IMR-90 (cell line): ENCODE results near the gene OXA1L. TPM values are rescaled to one million over a fixed set of nuclear protein-coding genes. Genes with fewer than 3 reads are reported as not detected.
A peak's percentile ranks its signal among the peaks of the same experiment; 100 is the strongest.

Experiments
- ATAC-seq: fragments of 200-7000 bp; cut with Tn5 transposase; 2 replicates; pipeline ENCODE4 v1.9.1; 2020; ENCODE audit warnings: low read depth, mild to moderate bottlenecking, moderate library complexity
- BruUV-seq: library from RNA; stranded (reverse); fragments of 400-500 nt; replicated peaks from 2 replicates; lab custom pipeline; 2021; lab: Mats Ljungman, UMichigan
- CTCF ChIA-PET: fragments of 300-600 bp; formaldehyde crosslinking; extraction: SDS; loops from one replicate; lab custom pipeline; 2021; ENCODE audit warnings: antibody characterized with exemption; lab: Yijun Ruan, JAX
- POLR2A ChIA-PET: fragments of 300-600 bp; sonication (Branson Sonifier 250); formaldehyde crosslinking; loops from one replicate; lab custom pipeline; 2022; ENCODE audit warnings: antibody characterized with exemption; ENCODE audit not compliant: unreplicated experiment; lab: Charles Lee
- DNase-seq: peaks from one replicate; pipeline ENCODE4 v3.0.0; 2013
- H2AFZ ChIP-seq: replicated peaks from 2 replicates; pipeline ENCODE3; 2013; ENCODE audit warnings: low read length, mild to moderate bottlenecking; ENCODE audit not compliant: poor library complexity
- H2AK5ac ChIP-seq: 2 replicates; pipeline ENCODE4 v1.6.1; 2013; ENCODE audit warnings: low read depth, low read length, inconsistent platforms
- H2AK9ac ChIP-seq: replicated peaks from 2 replicates; pipeline ENCODE3; 2013; ENCODE audit warnings: mild to moderate bottlenecking, low read depth, low read length, moderate library complexity; ENCODE audit not compliant: poor library complexity
- H2BK120ac ChIP-seq: 2 replicates; pipeline ENCODE4 v1.6.1; 2013; ENCODE audit warnings: low read depth, low read length, inconsistent platforms
- H2BK15ac ChIP-seq: 3 replicates; pipeline ENCODE4 v1.6.1; 2013; ENCODE audit warnings: low read depth, low read length, inconsistent platforms
- H2BK20ac ChIP-seq: 2 replicates; pipeline ENCODE4 v1.6.1; 2013; ENCODE audit warnings: low read depth, mild to moderate bottlenecking, inconsistent platforms, low read length, moderate library complexity
- H2BK5ac ChIP-seq: 2 replicates; pipeline ENCODE4 v1.6.1; 2013; ENCODE audit warnings: mild to moderate bottlenecking, low read depth, low read length, inconsistent platforms; ENCODE audit not compliant: poor library complexity, severe bottlenecking
- H3K14ac ChIP-seq: replicated peaks from 2 replicates; pipeline ENCODE4 v1.6.1; 2013; ENCODE audit warnings: low read depth, low read length, inconsistent platforms
- H3K18ac ChIP-seq: 2 replicates; pipeline ENCODE4 v1.6.1; 2013; ENCODE audit warnings: low read depth, low read length, control low read depth
- H3K23ac ChIP-seq: 2 replicates; pipeline ENCODE4 v1.6.1; 2013; ENCODE audit warnings: low read depth, low read length, inconsistent platforms
- H3K27ac ChIP-seq: 2 replicates; pipeline ENCODE4 v1.5.1; 2013; ENCODE audit warnings: mild to moderate bottlenecking, control low read depth, low read length; ENCODE audit not compliant: insufficient read depth
- H3K27me3 ChIP-seq: 2 replicates; pipeline ENCODE4 v1.6.1; 2013; ENCODE audit warnings: low read length; ENCODE audit not compliant: control insufficient read depth, insufficient read depth
- H3K36me3 ChIP-seq: 2 replicates; pipeline ENCODE4 v1.6.1; 2013; ENCODE audit warnings: low read length, mixed read lengths; ENCODE audit not compliant: control insufficient read depth, insufficient read depth
- H3K4ac ChIP-seq: 2 replicates; pipeline ENCODE4 v1.6.1; 2013; ENCODE audit warnings: low read depth, low read length, inconsistent platforms
- H3K4me1 ChIP-seq: 2 replicates; pipeline ENCODE4 v1.6.1; 2013; ENCODE audit warnings: low read length, mixed read lengths; ENCODE audit not compliant: control insufficient read depth, insufficient read depth
- H3K4me2 ChIP-seq: 2 replicates; pipeline ENCODE4 v1.6.1; 2013; ENCODE audit warnings: low read depth, mild to moderate bottlenecking, control low read depth, low read length, moderate library complexity
- H3K4me3 ChIP-seq: 2 replicates; pipeline ENCODE4 v1.5.1; 2013; ENCODE audit warnings: low read depth, mild to moderate bottlenecking, control low read depth, low read length, moderate library complexity; ENCODE audit not compliant: insufficient read depth
- H3K56ac ChIP-seq: 2 replicates; pipeline ENCODE4 v1.6.1; 2013; ENCODE audit warnings: low read length, inconsistent platforms; ENCODE audit not compliant: insufficient read depth; ENCODE audit errors: extremely low read depth
- H3K79me1 ChIP-seq, 2 experiments: 2 replicates each; pipeline ENCODE4 v1.6.1; 2013; ENCODE audit warnings: low read length in 2 of 2, inconsistent platforms in 1 of 2, low read depth in 1 of 2
- H3K9ac ChIP-seq: 2 replicates; pipeline ENCODE4 v1.6.1; 2013; ENCODE audit warnings: low read depth, low read length, control low read depth
- H3K9me1 ChIP-seq: 2 replicates; pipeline ENCODE4 v1.6.1; 2013; ENCODE audit warnings: low read length, inconsistent platforms; ENCODE audit not compliant: insufficient read depth
- H3K9me3 ChIP-seq: 2 replicates; pipeline ENCODE4 v1.6.1; 2013; ENCODE audit warnings: low read length; ENCODE audit not compliant: control insufficient read depth, insufficient read depth
- H4K20me1 ChIP-seq: 2 replicates; pipeline ENCODE4 v1.6.1; 2013; ENCODE audit warnings: low read length, inconsistent platforms; ENCODE audit not compliant: insufficient read depth
- H4K5ac ChIP-seq: 2 replicates; pipeline ENCODE4 v1.6.1; 2013; ENCODE audit warnings: mild to moderate bottlenecking, low read depth, low read length, control low read depth
- H4K8ac ChIP-seq, 2 experiments: 2 replicates each; pipeline ENCODE4 v1.6.1; 2013; ENCODE audit warnings: low read depth in 2 of 2, low read length in 2 of 2, control low read depth in 1 of 2, inconsistent platforms in 1 of 2
- H4K91ac ChIP-seq: 2 replicates; pipeline ENCODE4 v1.6.1; 2013; ENCODE audit warnings: low read depth, low read length, inconsistent platforms; ENCODE audit not compliant: insufficient read depth
- BHLHE40 ChIP-seq: fragments of 150-350 bp; IDR thresholded peaks from 2 replicates; pipeline ENCODE4 v1.6.1; 2016; ENCODE audit warnings: mild to moderate bottlenecking, low read depth, low read length
- CEBPB ChIP-seq: IDR thresholded peaks from 2 replicates; pipeline ENCODE4 v1.6.1; 2012; ENCODE audit warnings: low read depth, low read length, improper control_type of control experiment
- CHD1 ChIP-seq: IDR thresholded peaks from 2 replicates; pipeline ENCODE4 v1.6.1; 2012; ENCODE audit warnings: low read depth, low read length, improper control_type of control experiment
- CTCF ChIP-seq: conservative IDR thresholded peaks from 2 replicates; pipeline ENCODE4 v1.5.1; 2012; ENCODE audit warnings: mild to moderate bottlenecking, low read depth, low read length, improper control_type of control experiment
- FOS ChIP-seq: fragments of 150-350 bp; IDR thresholded peaks from 2 replicates; pipeline ENCODE4 v1.6.1; 2016; ENCODE audit warnings: low read depth, low read length
- MAFK ChIP-seq: IDR thresholded peaks from 2 replicates; pipeline ENCODE4 v1.6.1; 2012; ENCODE audit warnings: low read depth, low read length, improper control_type of control experiment
- MAZ ChIP-seq: IDR thresholded peaks from 2 replicates; pipeline ENCODE4 v1.6.1; 2012; ENCODE audit warnings: low read depth, mild to moderate bottlenecking, low read length, improper control_type of control experiment, moderate library complexity, borderline replicate concordance
- MXI1 ChIP-seq: IDR thresholded peaks from 2 replicates; pipeline ENCODE4 v1.6.1; 2012; ENCODE audit warnings: low read depth, mild to moderate bottlenecking, low read length, moderate library complexity, borderline replicate concordance
- NFE2L2 ChIP-seq: fragments of 150-350 bp; IDR thresholded peaks from 2 replicates; pipeline ENCODE4 v1.6.1; 2016; ENCODE audit warnings: low read depth, mild to moderate bottlenecking, low read length
- POLR2A ChIP-seq: IDR thresholded peaks from 2 replicates; pipeline ENCODE4 v1.6.1; 2012; ENCODE audit warnings: mild to moderate bottlenecking, low read depth, low read length
- RAD21 ChIP-seq: IDR thresholded peaks from 2 replicates; pipeline ENCODE4 v1.6.1; 2012; ENCODE audit warnings: low read length, improper control_type of control experiment
- RCOR1 ChIP-seq: IDR thresholded peaks from 2 replicates; pipeline ENCODE4 v1.6.1; 2012; ENCODE audit warnings: mild to moderate bottlenecking, low read length, improper control_type of control experiment; ENCODE audit not compliant: insufficient replicate concordance
- RFX5 ChIP-seq: IDR thresholded peaks from 2 replicates; pipeline ENCODE4 v1.8.0; 2012; ENCODE audit warnings: low read depth, mild to moderate bottlenecking, low read length, moderate library complexity
- SMC3 ChIP-seq: fragments of 150-350 bp; IDR thresholded peaks from 2 replicates; pipeline ENCODE4 v1.6.1; 2016; ENCODE audit warnings: low read depth, mild to moderate bottlenecking, antibody characterized with exemption, low read length, moderate library complexity
- WGBS, 2 experiments: methylation state at CpG; one replicate each; pipeline versions ENCODE4 v1.1.5 to v1.1.7; 2013; ENCODE audit warnings: missing lambda C conversion rate in 2 of 2; ENCODE audit not compliant: insufficient read length in 1 of 2; ENCODE audit errors: extremely low coverage in 2 of 2; 5-methylcytosine and 5-hydroxymethylcytosine counted together
- dilution Hi-C: fragments of 300-500 bp; cut with HindIII; formaldehyde crosslinking; loops from one replicate; pipeline ENCODE4 v1.14.3; 2018; ENCODE audit warnings: low sequenced_read_pairs; ENCODE audit not compliant: unreplicated experiment
- in situ Hi-C: fragments of 300-500 bp; cut with MboI; formaldehyde crosslinking; loops from 3 replicates; pipeline ENCODE4 v1.14.3; 2019; ENCODE audit warnings: low sequenced_read_pairs, inconsistent platforms, mixed read lengths
- intact Hi-C: fragments of 100-400 bp; cut with micrococcal nuclease; formaldehyde crosslinking; loops from 2 replicates; pipeline ENCODE4 v1.10.0; 2022
- polyA plus RNA-seq, 3 experiments: library from polyadenylated mRNA; depleted of rRNA; stranded (reverse); fragments of >200 nt; gene quantifications; 2 replicates each; pipeline ENCODE4 v1.2.3, GENCODE V29; 2012; ENCODE audit warnings: low replicate concordance in 1 of 3
- total RNA-seq: library from RNA; depleted of rRNA; stranded (reverse); fragments of >200 nt; gene quantifications from 2 replicates; pipeline ENCODE4 v1.2.3, GENCODE V29; 2012
- TF ChIP-seq, protein P1 (sequence below): fragments of 150-350 bp; IDR thresholded peaks from 2 replicates; pipeline ENCODE4 v1.6.1; 2017; ENCODE audit warnings: mild to moderate bottlenecking, antibody characterized with exemption, low read length, low read depth

OXA1L gene
- total and polyA plus RNA-seq, 2 of the 4 experiments (the other 2 are of a cell fraction), result 47.3 to 113 TPM

DNA sequence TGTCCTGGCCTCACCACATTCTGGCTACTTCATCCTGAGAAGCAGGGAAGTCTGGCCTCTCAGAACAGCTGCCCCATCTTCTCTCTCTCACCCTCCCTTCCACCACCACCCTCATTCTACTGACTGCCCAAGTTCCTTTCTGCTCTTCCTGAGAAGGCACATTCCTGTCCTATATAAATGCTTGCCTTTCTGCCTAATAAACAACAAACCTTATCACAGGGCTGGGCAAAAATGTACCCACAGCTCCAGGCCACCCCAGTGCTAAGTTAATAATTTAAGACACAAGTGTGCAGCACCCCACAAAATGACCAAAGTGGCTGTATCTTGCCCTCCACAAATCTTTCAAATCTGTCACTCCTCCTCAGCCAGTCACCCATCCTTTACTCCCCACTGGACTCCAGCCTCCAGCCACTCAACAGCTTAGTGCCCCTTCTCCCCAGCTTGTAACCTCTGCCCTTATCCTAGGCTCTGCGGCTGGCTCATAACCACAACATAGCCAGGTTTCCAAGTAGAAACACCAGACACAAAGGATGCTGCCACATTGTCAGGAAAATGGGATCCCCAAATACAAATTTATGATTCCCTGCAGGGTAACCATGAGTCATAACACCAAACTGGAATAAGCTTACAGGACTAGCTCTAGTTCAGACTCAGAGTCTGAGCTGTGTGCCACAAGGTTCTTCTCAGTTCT is 15.0 kb downstream of the OXA1L start:
- peak overlapping the region in 1 of 2 experiments; percentile 41; a peak in 1 of 4 replicates for H4K8ac ChIP-seq
- peak; percentile 70 for ATAC-seq
- H3K14ac ChIP-seq, result peak overlapping the region; percentile 9; the same call in 1 of the 2 replicates
- no peaks in the 10 kb centered on the region for H3K36me3 ChIP-seq
- H2AFZ ChIP-seq, result peak overlapping the region; percentile 6
- no peaks in the 10 kb centered on the region for H4K20me1 ChIP-seq
- H3K27ac ChIP-seq, result no peak overlapping the region
- no peak overlapping the region for H3K56ac ChIP-seq
- peaks cover 12% of the 10 kb centered on the region for H3K4me1 ChIP-seq
- H3K9me1 ChIP-seq, result no peaks in the 10 kb centered on the region
- H4K91ac ChIP-seq, result peak overlapping the region; percentile 10; the same call in 1 of the 2 replicates
- no peaks in the 10 kb centered on the region for H3K9me3 ChIP-seq
- H3K4me2 ChIP-seq, result no peak overlapping the region
- H3K23ac ChIP-seq, result no peak overlapping the region; the same call in 1 of the 2 replicates
- H2BK20ac ChIP-seq, result no peak overlapping the region
- H3K18ac ChIP-seq, result peak overlapping the region; percentile 38
- H3K4me3 ChIP-seq, result no peak overlapping the region
- no peak overlapping the region for H2BK15ac ChIP-seq
- no peak overlapping the region for H3K4ac ChIP-seq
- H2BK5ac ChIP-seq, result no peak overlapping the region
- dilution Hi-C loops (no loop called here), in situ Hi-C loops (no loop called here), intact Hi-C loops (loop anchor here (5.0 kb wide), 1 partner anchor 36 kb away; the partner anchor contains the start of gene SLC7A7)
- H2AK5ac ChIP-seq, result 0 out of 2 replicates have a peak overlapping the region, but pooled peaks have one; percentile 7
- WGBS, 2 experiments, result 13% methylated on average over 1 of the region's 1 CpG; no CpG with 5 or more reads in 1 of the 2 experiments
- peak overlapping the region; percentile 6 for H2AK9ac ChIP-seq
- BruUV-seq, result no TSS peak
- H3K27me3 ChIP-seq, result no peaks in the 10 kb centered on the region
- no peak overlapping the region for H3K9ac ChIP-seq
- no peak overlapping the region for H2BK120ac ChIP-seq
- H3K79me1 ChIP-seq, result no peaks in the 10 kb centered on the region
- peak overlapping the region; percentile 43 for H4K5ac ChIP-seq
- DNase-seq, result peak; percentile 43
- ChIA-PET POLR2A (interaction anchor here (0.5 kb wide), 1 partner anchor 73 kb away, joined by 4 read pairs; no protein-coding TSS in a partner anchor), CTCF (interaction anchor here (1.3 kb wide), 1 partner anchor 211 kb away, joined by 3 read pairs; no protein-coding TSS in a partner anchor)
- TF ChIP-seq CEBPB (no peak), MAFK (no peak), RAD21 (no peak), CTCF (no peak), RCOR1 (no peak), RFX5 (no peak), SMC3 (no peak), FOS (no peak), NFE2L2 (no peak), POLR2A (no peak), BHLHE40 (no peak), MAZ (no peak), CHD1 (no peak), MXI1 (no peak)
- TF ChIP-seq, protein P1, sequence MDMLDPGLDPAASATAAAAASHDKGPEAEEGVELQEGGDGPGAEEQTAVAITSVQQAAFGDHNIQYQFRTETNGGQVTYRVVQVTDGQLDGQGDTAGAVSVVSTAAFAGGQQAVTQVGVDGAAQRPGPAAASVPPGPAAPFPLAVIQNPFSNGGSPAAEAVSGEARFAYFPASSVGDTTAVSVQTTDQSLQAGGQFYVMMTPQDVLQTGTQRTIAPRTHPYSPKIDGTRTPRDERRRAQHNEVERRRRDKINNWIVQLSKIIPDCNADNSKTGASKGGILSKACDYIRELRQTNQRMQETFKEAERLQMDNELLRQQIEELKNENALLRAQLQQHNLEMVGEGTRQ, result no peak
